Measurements from ENCODE around the gene APOBEC4.
A peak's percentile ranks its signal among the peaks of the same experiment; 100 is the strongest.
"Not testable (repeated sequence)": the region's sequence is repeated elsewhere in the genome, so short reads cannot be mapped to it uniquely, and the experiment has no call there.

Gene APOBEC4

DNA sequence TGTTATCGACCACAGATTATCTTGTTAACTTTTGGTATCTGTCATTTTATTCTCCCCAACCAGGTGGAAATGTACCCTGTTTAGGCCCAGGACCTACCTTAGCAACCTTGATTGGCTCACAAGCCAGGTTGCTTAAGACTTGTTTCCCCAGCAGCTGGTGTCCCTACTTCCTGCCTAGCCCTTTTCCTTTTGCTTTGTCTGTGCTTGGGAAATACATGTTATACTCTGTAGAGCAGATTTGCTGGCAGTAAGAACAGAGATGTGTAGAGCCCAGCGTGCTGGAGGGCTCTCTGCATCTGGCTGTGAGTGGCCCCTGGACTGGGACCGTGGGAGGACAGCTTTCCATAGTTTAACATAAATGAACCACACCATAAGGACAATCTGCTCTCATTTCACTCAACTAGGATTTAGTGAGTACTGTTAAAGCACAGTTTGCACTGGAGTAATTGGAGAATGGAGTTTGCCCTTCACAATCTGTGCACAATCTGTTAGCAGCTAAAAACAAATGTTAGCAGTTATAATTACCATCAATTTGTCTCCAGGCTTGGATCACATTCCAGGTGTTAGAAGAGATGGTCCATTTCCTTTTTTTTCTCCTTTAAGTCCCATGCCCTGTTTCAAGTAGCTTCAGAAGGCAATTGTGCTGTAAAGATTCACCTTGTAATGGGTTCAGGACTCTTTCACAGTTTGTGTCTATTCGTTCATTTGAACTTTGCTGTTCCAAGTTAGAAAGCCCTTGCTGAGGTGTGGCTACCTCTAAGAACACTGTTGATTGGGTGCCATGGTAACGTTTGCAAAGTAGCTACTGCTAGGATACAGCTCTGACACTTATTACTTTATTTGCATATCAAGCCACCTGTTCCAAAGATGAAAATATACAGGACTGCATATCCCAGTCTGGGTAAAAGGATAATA lies at the start of gene APOBEC4:
APOBEC4 (minus strand) TSS at position 770 of the 915 bp plus-strand sequence. CDS start 4,535 bp downstream, outside the sequence.
- DNase-seq = no peak

GRCh38 chr1:183702813-183703198 lies 49.7 kb upstream of the APOBEC4 start:
- DNase-seq = no peak

DNA sequence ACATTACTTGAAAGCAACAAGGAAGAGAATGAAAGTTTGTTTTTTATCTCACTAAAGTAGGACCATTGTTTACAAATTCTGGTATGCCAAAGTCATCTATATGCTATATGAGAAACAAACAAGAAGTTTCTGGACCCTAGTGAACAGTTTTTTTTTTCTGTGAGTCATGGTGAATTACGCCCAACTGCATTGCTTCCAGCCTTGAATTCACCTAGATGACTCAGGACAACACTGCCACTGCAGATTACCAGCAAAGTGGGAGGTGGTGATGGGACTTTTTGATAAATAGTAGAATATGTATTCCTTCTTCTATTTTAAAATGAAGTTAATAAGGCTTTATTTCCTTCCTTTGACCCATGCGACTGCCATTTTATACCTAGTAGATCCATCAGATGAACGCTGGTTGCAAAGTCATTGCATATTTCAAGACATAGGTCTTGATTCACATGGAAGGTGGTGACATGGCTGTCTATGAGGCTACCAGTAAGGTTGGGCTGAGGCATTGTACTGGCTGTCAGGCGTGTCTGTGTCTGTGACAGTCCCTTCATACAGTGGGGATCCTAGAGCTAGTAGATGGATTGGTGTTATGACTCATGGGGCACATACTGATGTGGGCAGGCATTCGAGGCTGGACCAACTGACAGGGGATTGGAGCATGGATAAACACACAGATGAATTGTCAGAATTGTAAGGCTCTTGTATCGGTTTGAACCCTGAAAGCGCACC lies 49.1 kb upstream of the APOBEC4 start:
- no peak for DNase-seq

GRCh38 chr1:183699616-183700160 lies 46.6 kb upstream of the APOBEC4 start:
- no peak for DNase-seq

DNA sequence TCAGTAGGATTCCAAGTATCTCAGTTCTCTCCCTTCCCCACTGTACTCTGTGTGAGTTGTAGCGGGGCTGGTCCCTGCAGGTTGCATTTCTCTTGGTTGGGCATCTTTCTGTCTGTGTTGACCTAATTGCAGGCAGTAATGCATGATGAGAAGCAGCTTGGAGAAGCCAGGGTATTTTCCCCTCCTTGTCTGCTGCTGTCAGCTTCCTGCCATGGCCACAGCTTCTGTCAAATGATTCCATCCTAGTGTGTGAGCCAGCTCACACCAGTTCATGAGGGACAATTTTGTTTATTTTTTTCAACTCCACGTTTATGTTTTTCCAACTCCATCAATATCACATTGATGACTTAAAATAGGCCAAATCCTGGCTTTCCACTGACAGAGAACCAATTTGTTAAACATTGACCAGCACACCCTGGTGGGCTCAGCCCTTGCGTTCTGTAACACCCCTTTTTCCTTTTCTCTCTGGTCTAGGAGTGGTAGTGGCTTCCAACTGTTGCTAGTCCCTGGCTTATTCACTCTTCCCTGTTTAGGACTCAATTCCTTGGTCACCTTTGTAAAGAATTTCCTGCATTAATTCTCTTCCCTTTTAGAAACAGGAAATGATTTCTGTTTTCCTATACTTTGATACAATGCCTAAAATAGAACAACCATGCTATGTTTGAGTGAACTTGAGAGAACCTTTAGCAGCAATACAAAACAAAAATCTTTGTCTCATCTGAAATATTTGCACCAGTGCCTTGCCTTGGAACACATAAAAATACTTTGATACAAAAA lies 44.9 kb upstream of the APOBEC4 start:
- DNase-seq = no peak

- no peak for DNase-seq
These were observed 43.9 kb upstream of the APOBEC4 start for GRCh38 chr1:183696981-183697380.

- DNase-seq = no peak
These were observed 41.6 kb upstream of the APOBEC4 start for GRCh38 chr1:183694755-183695154.

DNA sequence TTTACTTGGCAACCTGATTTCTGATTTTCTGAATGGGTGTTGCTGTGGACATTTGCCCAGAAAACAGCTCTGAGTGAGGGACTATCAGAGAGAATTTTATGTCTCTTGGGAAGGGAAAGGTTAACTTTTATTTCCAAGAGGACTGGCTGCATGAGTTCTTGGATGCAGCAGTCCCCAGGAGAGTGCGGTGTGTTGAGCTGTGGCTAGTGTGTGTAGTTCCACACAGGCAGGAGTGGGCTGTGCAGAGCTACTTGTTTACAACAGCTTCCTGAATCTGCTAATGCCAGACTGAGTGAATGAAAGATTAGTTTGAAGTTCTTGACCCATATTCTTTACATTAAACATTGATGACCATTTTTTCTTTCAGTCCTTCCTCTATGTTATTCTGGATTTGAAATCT lies 41.0 kb upstream of the APOBEC4 start:
- DNase-seq = no peak

- no peak for DNase-seq
These were observed 40.4 kb upstream of the APOBEC4 start for GRCh38 chr1:183693521-183693920.

DNA sequence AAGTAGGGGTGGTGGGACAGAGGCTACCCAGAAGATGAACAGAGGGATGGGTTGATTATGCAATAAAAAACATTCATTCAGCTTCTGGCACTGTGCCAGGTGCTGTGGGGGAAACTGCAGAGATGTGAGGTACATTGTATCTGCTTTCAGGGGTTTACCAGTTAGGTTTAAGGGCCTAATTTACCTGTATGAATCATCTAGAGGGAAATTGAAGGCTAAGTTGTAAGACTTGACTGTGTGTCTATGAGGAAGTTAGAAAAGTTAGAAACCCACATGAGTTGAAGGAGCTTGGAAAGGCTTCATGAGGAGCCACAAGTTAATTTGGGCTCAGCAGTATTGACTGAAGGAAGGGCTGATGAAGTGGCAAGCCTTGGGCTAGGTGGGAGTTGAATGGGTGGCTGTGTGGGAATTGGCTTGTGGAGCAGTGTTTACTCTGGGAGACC lies 36.7 kb upstream of the APOBEC4 start:
- no peak for DNase-seq

- no peak for DNase-seq
These were observed 35.4 kb upstream of the APOBEC4 start for GRCh38 chr1:183688341-183689060.

GRCh38 chr1:183687546-183688304 lies 34.6 kb upstream of the APOBEC4 start:
- DNase-seq = no peak

DNA sequence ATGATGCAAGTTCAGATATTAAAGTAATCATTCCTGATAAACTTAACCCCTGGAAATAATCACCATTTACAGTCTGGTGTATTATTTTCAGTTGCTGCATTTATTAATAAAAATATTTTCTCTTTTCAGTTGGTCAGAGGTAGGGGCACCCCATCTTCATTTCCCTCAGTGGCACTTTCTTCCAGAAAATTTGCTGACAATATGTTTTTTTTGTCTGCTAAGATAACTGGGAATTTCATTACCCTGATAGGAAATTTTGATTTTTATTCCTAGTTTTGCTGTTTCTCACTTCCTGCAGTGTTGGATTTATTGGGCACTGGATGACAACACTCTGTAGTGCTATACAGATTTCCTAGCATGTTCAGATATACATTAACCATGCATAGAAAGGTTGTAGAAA lies 33.1 kb upstream of the APOBEC4 start:
- no peak for DNase-seq

DNA sequence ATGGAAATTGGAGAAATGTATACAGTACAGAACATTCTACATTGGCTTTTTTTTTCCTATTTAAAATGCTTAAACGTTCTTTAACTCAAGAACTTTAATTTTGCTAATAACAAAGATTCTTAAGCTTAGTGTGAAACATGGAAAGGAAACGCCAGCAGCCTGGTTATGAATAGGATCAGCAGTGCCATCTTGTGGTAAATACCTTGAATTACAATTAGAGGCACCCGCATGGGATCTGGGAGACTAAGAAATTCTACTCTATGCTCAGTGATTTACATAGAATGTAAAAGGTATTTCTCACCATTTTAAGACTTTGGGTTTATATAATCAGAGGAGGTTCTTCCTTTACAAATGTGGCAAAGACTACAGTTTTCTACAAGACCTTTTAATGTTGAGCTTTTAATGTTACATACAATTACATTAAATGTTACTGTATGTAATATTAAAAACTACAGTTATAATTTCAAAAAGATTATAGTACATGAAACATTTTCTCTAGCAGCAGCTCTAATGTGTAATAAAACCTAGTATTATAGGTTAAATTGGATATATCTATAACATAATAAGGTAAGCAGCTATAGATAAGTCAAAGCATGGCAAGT lies 32.1 kb upstream of the APOBEC4 start:
- DNase-seq = peak; percentile 27 to 33

DNA sequence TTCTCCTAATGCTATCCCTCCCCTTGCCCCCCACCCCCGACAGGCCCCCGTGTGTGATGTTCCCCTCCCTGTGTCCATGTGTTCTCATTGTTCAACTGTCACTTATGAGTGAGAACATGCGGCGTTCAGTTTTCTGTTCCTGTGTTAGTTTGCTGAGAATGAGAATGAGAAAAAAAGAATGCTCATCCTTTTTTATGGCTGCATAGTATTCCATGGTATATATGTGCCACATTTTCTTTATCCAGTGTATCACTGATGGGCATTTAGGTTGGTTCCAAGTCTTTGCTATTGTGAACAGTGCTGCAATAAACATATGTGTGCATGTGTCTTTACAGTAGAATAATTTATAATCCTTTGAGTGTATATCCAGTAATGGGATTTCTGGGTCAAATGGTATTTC lies 26.2 kb upstream of the APOBEC4 start:
- not testable (repeated sequence) for DNase-seq

- no peak for DNase-seq
These were observed 25.7 kb upstream of the APOBEC4 start for GRCh38 chr1:183678819-183679218.

GRCh38 chr1:183676586-183677189 lies 23.6 kb upstream of the APOBEC4 start:
- DNase-seq = no peak

DNA sequence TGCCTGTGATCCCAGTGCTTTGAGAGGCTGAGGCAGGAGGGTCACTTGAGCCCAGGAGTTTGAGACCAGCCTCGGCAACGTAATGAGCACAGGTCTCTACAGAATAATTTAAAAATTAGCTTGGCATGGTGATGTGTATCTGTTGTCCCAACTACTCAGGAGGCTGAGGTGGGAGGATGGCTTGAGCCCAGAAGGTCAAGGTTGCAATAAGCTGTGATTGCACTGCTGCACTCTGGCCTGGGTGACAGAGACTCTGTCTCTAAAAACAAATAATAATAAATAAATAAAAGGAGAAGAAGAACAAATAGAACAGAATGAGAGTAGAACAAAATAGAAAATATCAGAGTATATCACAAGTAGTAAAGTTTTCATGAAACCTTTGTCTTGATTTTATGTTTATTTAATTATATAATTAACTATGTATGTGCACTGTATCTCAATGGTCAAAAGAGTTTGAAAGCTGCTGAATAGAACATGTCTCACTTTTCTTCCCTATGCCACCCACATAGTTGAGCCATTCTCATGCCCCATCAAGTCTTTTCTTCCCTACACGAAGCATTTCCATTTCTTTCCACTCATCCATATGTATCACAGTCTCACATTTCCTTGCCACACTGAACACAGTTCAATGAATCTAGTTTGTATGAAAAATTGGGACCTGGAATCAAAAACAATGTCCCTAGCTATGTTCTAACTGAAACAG lies 22.9 kb upstream of the APOBEC4 start:
- no peak for DNase-seq

DNA sequence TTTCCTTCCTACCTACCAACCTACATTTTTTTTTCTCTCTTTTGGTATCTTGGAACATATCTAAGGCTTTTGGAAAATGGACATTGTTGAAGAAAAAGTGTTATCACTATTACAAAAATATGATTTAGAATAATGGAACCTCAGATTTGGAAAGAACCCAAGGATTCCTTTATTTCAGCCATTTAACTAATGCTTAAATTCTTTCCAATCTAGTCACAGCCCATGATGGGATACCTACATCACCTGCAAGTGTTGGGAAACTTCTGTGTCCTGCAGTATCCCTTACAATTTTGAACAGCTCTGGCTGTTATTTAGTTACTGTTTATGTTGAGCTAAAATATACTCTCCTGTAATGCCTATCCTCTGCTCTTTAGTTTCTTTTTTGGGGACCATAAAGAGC lies 22.3 kb upstream of the APOBEC4 start:
- no peak for DNase-seq

- no peak for DNase-seq
These were observed 21.8 kb upstream of the APOBEC4 start for GRCh38 chr1:183674886-183675285.

All from NCI-H187 (cell line).